GM18870 (cell line): ENCODE results near the gene GMIP.

Experiments used
- ATAC-seq: cut with Tn5 transposase; IDR thresholded peaks from one replicate; pipeline ENCODE4 v1.9.1; 2021; ENCODE audit warnings: moderate library complexity; ENCODE audit not compliant: unreplicated experiment

GMIP gene

DNA sequence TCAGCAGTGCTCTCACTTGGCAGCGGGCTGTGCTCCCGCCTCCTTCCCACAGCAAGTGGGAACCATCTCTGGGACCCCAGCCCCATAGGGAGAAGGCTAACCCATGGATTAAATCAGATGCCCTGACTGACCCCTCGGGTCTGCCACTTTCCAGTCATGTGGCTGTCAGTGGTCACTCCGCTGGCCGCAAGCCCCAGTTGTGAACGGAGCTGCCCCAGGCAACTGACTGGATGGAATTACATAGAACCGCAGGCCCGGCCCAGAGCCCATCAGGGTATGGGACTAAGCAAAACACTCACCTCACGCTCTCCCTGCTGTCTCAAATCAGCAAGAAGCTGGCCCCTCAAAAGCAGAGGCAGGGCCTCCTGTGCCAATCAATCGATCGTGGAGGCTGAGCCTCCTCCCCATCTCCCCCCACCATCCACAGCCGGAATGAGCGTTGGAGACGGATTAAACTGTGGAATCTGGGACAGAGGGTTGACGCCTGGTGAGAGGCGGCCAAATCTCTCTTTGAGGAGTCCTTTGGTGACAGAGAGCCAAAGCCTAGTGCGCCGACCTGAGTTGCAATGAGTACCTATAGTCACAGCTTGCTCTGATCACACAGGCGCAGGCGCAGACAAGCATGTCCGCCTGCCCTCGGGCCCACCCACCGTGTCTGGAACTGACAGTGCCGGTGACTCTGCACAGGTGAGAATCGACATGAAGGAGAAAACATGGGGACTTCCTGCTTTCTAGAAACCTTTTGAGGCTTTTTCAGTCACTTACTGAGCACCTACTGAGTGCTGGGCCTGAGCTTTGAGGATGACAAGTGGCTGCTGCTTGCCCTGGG, 63.7 kb downstream of the GMIP start:
- no peak for ATAC-seq
